A549 treated with AZD9567 at 1 μM for 4 hours (cell line): ENCODE results near the gene PPP4R3A. TPM values are rescaled to one million over a fixed set of nuclear protein-coding genes. Genes with fewer than 3 reads are reported as not detected.

ENCODE experiments used
- total RNA-seq: library from RNA; stranded (reverse); fragments of 200-300 nt; extraction: Qiagen RNA extraction; gene quantifications from 5 replicates; pipeline ENCODE4 v1.2.3, GENCODE V29; 2022; ENCODE audit not compliant: insufficient read depth

The PPP4R3A gene
- 66.8 to 74.3 TPM (median 69.1 TPM) in 5 replicates for total RNA-seq

GRCh38 chr14:91510171-91511042 lies at the start of gene PPP4R3A:
Gene PPP4R3A (minus strand): TSS chr14:91510310. CDS start chr14:91509647, 663 bp downstream.

GRCh38 chr14:91417120-91417982 lies 92.8 kb downstream of the PPP4R3A start, which contains the start of gene CCDC88C:
Gene CCDC88C (minus strand): TSS chr14:91417820. CDS start chr14:91417690, 130 bp downstream.

Other genes starting within 250 kb of the PPP4R3A start
- gene CCDC88C, start 92.5 kb downstream of the PPP4R3A start, total RNA-seq: 4.9 to 7.8 TPM (median 6.6 TPM) in 5 replicates
- gene CATSPERB, start 221.8 kb upstream of the PPP4R3A start, total RNA-seq: not detected in 5 replicates